Esophagus mucosa (tissue), 1 donor: ENCODE data around the gene TBC1D5. TPM values are rescaled to one million over a fixed set of nuclear protein-coding genes. Genes with fewer than 3 reads are reported as not detected.

Experiments
- ATAC-seq: fragments of 200-7000 bp; cut with Tn5 transposase; one replicate; pipeline ENCODE4 v1.9.1; 2020
- total RNA-seq: library from RNA; stranded (reverse); gene quantifications from one replicate; pipeline ENCODE4 v1.2.4, GENCODE V29; 2023
- donor health status: DM: yes; HTN: yes; CAD: no.

TBC1D5 gene
- total RNA-seq, 1 donor from 2014 or later = 27.6 TPM

DNA sequence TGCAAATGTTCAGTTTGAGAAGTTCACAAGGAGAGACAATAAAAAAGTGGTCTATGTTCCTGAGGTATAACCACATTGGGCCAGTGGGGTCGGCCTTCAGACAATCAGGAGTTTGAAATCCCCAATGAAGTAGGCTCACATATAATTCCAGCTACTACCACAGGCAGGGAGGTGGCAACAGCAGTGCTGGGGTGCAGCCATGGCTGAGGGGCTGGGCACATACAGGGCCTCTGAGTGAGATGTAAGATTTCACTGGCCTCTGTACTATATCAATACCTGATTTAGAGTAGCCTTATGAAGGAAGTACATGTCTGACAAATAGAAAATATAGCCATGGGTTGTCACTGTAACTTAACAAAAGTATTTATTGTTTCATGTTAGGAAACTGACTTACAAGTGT is 402.2 kb downstream of the TBC1D5 start:
- ATAC-seq = no peak

DNA sequence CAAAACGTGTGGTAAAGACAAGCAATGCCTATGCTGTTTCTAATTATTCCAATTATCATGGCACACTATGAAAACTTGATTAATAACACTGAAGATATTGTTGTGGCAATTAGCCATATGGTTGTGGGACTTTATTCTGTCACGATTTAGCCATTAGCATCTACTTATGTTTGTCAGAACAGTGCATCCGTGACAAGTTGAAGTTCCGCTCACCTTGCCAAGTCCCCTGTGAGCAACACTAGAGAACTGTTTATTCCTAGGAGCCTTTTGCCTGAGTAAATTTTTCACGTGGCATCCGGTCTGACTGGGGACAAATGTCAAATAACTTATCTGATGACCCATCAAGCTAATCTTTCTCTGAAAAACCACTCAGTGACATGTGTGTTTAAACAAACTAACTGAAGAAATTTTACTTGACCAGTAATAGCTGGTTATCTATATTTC is 403.3 kb downstream of the TBC1D5 start:
- ATAC-seq = no peak

DNA sequence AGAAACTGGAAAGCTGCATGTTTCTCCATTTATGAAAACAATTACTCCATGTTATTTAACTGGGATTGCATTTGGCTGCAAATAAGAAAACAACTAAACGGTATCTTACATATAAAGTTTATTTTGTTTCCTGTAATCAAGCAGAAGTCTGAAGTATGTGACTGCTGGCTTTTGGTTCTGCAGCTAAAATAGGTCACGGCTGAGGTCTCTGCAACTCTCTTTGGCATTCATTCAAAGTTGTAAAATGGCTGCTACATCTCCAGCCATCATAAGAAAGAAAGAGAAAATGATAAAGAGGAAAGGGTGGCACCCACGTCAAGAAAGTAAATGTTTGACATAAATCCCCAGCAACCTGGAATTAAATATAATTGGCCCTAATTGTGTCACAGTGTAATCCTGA is 406.1 kb downstream of the TBC1D5 start:
- ATAC-seq = no peak

DNA sequence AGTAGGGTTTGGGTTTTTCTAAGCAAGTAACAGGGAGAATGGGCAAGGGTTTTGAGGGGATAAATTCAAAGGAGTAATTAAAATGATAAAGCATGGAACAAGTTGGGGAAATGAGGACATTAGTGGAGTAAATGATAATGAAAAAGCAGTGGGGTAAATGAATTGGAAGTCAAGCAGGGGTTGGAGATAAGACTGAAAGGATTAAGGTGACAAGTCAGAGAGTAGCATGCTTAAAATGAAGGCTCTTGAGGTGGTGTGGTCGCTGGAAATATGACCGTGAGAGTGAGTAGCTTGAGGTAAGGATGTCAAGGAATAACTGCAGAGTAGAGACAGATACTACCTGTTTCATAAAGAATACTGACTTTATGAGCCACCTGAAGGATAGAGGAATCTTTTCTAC is 408.5 kb downstream of the TBC1D5 start:
- no peak for ATAC-seq

DNA sequence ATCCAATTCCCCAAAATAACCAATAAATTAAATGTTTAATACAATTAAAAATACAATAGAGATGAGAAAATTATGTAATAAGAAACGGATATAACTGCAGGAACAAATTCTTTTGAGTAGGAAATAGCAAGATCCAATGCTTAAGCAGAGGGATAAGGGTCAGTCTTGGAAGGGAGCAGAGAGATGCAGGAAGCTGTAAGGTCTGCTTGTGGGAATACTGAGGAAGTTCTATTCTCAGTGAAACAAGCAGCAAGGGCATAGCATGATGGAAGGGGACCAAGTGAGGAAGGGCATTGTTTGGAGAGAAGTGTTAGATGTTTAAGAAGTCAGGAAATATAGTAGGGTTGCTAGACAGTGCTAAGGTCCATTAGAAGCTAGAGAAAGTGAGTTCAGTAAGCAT is 409.0 kb downstream of the TBC1D5 start:
- ATAC-seq = no peak

DNA sequence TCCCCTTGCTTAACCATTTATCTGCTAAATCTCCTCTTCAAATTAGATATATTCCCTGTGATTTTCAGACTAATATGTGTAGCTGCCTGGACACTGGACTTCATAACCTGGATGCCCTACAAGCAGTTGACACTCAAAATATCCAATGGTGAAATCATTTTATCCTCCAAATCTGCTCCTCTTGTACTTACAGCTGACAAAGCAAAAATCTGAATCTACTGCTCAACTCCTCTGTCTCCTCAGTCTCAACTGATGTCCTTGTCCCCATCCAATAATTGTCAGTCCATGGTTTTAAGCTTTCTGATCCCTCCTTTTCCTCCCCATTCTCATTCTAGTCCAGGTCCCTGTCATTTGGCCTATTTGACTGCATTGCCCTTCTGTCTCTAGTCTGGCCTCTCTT is 411.8 kb downstream of the TBC1D5 start:
- ATAC-seq = no peak

DNA sequence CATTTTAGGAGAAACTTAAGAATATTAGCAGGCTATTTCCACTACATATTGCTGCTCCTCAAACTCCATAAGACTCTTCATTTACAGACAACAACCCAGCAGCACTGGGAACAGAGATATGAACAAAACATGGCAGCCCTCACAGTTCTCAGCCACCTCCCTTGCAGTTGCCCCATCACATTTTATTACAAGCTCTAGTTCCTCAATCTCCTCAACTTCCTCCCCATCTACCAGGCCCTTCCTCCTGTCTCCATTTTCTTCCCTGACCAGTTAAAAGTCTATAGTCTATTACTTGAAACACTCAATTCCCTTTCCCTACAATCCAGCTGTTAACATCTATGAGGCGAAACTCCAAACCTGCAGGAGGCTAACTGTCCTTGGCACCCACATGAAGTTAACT is 412.5 kb downstream of the TBC1D5 start:
- no peak for ATAC-seq

DNA sequence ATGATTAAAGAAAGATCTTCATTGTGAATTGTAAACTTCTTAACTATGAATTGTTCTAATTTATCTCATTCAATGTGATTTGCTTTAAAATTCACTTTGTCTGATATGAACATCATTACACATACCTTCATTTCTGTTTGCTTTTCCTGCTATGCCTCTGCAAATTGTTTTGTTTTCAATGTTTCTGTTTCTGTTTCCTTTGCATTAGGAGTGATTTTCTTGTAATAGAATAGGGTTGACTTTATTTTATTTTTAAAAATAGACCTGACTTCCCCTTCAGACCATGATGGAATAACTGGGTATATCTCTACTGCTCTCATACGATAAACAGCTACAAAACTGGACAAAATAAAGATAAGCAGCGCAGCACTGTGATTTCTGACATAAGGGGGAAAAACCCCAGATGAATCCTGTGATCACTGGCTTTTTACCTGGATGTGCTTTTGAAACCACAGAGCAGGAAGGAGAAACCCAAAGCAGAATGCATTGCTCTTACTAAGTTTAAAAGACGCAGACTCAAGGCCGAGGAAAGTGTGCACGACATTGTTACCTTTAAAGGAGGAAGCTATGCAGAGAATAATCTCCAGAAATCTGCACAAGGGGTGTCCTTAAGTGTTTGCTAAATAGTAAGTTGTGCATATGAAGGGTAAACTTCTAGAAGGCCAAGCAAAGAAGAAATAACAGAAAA is 420.2 kb downstream of the TBC1D5 start:
- no peak for ATAC-seq

DNA sequence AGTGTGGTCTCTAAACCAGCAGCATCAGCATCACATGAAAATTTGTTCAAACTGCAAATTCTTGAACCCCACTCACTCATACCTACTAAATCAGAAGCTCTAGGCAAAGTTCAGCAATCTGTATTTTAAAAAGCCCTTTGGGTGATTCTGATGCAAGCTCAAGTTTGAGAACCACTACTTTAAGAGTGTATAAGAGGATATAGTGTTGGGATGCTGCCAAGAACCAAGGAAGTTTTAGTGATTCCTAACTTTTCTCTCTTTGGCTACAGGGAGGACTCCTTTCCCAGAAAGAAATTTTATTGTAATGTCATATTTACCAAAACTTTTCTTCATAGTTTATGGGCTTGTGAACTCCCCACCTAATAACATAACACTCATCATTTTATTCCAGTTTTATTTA is 422.2 kb downstream of the TBC1D5 start:
- ATAC-seq = no peak

DNA sequence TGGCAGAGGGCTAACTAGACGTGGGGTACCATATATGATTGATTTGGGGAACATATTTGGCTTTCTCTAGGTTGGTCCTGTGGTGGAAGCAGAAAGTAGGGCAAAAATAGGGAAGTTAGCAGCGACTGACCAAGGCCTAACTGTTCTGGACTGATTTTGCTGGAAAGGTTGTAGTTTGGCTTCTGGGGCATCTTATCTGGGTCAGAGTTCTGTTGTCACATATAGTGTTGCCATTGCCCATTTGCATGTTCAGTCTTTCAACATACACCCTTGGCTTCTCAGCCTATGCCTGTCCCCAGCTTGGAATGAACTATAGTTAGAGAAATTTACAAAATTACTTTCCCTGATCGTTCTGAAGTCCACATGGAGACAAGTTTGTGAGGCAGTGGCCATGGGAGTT is 426.5 kb downstream of the TBC1D5 start:
- ATAC-seq = no peak

DNA sequence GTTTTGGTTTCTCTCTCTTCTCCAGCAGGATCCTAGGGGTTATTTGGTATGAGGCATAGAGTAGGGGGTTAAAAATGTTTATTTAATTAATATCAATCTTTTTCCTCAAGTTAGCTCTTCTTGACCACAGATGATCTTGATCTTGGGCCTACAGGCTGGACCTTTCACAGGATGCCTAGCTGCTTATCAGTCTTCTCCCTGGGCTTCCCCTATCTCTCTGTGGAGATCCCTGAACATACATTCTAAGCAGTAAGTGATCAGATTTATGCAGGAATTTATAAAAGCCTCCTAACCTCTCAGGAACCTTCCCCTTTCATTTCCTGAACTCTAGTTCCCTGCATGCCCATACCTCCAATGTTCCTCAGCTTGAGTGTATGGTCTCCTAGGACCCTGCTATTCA is 428.3 kb downstream of the TBC1D5 start:
- no peak for ATAC-seq

DNA sequence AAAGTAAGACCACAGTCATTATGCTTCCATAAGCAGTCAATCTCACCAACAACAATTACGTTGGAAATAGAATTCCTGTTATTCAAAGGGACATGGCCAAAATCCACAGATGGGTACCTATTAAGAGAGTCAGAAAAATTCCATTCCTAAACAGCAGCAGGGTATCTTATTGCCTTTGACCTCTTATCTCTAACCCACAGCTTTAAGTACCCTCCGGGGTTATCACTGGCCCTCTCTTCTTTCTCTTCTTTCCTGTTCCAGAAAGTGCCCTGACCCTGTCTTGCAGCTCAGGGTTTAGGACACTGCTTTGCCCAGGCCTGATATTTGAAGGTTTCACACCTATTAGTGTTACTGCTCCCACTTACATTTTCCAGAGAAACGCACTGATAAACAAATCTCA is 428.7 kb downstream of the TBC1D5 start:
- no peak for ATAC-seq

DNA sequence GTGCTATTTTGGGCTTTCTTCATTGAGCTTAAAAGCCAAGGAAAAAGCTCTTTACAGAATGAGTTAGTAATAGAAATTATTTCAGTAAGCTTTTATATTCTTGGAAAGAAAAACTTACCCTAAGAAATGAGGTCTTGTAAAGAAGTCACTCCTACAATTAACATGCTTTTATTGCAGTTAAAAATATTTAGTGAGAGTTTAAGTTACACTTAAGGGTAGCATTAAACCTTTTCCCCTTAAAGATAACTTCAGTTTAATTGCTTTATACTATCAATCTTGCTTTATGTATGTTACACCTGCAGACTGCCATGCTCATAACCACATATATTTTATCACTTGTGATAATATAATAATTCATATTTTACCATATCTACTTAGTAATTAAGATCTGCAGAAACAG is 431.4 kb downstream of the TBC1D5 start:
- ATAC-seq = no peak

DNA sequence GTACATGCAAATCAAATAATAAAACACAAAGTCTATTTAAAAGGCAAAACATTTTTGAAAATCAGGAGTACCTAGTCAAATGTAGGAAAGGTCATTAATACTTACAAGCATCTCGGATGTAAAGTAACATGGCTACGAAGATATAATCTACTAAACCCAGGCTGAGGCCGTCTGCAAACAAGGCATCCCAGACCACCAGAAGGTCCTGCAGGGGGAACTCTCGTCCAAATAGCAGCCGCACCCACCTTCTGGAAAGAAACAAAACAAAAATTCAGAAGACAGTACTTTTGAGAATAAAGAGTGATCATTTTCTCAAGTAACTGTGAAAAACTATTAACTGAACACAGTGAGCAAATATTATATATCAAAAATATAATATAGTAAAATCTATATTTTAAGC is 434.5 kb downstream of the TBC1D5 start:
- ATAC-seq = no peak

DNA sequence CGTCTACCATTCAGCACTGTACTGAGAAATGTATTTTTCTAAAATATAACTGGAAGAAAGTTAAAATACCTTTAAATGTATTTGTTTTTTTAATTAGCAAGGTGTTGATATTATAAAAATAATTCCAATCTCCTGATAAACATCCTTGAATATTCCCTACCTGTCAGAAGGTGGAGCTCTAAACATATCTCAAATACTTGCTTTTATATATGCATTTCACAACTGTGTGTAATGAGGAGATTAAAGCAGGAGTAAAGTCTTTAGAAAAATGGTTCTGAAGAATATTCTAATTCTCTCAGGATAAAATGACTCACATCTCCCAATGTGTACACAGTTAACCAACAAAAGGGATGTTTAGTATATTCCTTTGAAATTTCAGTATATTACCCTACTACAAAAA is 434.9 kb downstream of the TBC1D5 start:
- no peak for ATAC-seq

DNA sequence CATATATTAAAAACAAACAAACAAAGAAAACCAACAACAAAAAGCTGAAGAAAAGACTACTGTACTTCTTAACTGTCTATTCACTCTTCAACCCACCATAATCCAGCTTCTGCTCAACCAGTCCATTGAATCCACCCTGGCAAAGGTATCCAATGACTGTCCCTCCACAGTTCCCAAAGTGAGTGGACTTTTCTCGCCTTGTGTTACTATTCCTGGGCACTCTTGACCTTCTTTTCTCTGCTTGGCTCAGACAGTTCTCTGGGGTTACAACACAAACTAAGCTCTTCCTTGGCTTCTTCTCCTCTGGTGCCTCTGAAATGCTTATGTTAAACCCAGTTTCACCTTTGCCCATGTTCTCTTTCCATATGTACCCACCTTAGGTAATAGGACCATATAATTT is 437.5 kb downstream of the TBC1D5 start:
- ATAC-seq = no peak

DNA sequence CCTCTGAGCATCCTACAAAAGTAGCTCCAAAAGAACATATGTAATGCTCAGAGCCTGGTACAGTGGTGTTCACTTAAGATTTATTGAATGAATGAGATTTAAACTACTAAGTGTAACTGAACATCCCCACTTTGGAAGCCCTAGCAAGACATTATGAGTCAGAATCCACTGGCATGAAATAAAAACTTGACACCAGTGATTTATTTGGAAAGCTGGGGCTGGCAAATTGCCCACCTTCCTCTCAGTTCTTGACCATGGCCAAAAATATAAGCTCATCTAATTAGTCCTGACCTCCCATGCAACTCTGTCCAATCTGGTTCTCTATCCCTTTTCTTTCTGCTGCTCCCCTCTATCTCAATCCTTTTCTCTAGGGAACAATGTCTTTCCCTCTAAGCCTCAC is 439.7 kb downstream of the TBC1D5 start:
- no peak for ATAC-seq

DNA sequence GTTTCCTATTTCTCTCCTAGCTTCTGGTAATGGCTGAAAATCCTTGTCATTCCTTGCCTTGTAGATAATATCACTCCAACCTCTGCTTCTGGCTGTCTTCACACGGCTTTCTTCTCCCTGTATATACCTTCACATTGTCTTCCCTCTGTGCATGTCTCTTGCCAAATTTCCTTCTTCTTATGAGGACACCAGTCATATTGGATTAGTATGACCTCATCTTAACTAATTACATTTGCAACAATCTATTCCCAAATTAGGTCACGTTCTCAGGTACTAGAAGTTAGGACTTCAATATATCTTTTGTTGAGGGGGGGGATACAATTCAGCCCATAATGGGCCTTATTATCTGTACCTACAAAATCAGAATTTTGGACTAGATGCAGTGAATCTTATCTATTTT is 440.3 kb downstream of the TBC1D5 start:
- ATAC-seq = no peak

DNA sequence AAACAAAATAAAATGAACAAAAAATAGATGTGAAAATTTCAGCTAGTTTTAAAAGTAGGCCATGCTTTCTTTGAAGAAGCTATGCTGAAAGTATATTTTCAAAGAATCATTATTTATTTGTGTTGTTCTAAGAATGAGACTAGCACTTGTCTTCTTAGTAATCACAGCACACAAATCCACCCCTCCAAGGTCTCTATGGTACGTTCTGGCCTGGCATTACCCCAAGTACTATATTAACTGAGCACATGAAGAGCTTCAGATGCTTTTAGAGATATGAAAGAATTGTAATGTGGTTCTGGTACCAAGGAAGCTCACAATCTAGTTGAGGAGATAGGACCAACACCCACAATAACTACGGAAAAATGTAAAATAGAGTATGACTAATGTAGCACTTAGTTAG is 441.2 kb downstream of the TBC1D5 start:
- no peak for ATAC-seq

DNA sequence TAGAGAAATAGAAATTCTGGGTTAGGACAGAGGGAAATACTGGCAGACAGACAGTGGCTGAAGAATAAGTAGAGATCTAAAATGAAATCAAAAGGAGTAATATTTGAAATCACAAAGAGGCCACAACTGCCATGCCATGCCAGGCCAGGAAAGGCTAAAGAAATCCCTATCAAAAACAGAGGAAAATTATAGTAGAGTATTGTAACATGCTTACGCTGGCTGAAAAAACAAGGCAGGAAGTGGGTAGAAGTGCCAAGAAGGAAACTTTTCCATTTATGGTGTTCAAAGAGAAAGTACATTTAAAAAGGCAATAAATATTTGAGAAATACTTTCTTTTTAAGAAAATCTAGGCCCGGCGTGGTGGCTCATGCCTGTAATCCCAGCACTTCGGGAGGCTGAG is 442.0 kb downstream of the TBC1D5 start:
- no peak for ATAC-seq

DNA sequence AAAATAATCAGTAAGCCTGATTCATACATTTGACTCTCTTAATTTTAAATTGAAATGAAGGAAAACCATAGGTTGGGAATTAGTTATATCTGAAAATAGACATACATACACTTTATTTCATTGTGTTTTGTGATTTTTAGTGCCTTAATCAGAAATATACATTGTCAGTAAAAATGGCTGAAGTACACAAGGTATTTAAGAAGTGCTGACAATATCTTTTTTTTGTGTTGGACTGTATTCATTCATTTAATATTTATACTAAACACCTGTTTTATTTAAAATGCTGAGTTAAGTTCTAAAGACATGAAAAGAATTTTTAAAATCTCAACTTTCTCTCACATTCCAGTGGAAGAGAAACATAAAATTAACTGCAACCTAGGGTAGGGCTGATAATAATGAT is 444.4 kb downstream of the TBC1D5 start:
- ATAC-seq = no peak

DNA sequence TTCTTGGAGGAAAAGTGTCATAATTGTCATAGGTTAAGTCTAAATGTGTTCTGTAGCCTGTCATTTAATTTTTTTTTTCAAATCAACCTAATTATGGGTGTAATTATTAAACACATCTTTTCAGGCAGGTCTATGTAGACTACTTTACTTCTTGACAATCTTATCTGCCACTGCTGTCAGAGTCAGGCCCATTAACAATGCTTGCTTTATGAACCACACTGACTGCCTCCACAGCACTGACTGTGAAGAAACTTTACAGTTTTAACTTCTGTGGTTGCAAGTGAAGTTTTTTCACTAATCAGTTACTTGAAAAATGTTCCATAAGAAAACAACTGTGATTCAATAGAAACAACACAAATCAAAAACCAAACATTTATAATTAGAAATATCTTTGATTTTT is 449.9 kb downstream of the TBC1D5 start:
- ATAC-seq = no peak

DNA sequence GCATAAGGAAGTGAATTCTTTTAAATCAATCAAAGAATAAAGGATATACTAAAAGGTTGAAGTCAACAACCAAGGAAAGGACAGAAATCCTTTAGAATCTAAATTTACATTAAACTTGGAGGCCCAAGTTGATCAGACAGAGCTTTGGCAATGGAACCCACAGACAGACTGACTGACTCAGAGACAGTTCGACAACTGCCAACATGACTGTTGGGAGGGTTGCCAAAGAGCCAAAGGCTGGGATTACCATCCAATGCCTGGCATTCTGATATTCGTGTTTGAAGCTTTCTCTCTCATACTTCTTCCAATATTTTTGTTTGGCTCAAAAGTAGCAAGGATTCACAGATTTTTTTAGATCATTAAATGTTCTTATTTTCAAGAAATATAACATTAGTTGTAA is 451.5 kb downstream of the TBC1D5 start:
- peak; percentile 60 for ATAC-seq

DNA sequence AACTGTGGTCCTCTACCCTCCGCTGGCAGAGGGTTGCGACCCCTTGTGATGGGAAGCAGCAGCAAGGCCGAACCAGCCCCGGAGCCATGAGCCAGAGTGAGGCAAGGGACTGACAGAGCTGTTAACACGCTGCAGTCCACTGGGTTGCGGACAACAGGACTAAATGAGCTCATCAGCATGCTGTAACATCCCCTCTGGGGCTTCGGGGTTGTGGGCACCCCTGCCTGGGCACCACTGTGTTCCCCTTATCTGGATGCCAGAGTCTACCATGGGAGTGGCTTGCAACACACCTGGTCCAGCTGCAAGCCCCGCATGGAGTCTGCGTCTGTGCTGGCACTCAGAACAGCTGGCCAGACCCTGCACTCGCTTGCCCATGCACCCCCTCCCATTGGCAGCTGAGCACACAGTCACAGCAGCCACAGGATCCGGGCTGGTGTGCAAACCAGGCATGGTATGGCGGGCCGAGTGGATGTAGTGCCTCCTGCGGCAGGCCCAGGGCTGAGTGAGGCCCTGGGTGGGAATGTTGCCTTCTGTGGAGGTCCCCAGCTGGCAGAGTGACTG is 453.5 kb downstream of the TBC1D5 start:
- ATAC-seq = no peak
